Ramos (cell line): Measurements from ENCODE around the gene BLOC1S6.

Source experiments
- in situ Hi-C: fragments of 300-500 bp; cut with MboI; formaldehyde crosslinking; loops from one replicate; pipeline ENCODE4 v1.14.3; 2022; ENCODE audit warnings: low sequenced_read_pairs; ENCODE audit not compliant: unreplicated experiment

BLOC1S6 gene, protein sequence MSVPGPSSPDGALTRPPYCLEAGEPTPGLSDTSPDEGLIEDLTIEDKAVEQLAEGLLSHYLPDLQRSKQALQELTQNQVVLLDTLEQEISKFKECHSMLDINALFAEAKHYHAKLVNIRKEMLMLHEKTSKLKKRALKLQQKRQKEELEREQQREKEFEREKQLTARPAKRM

DNA sequence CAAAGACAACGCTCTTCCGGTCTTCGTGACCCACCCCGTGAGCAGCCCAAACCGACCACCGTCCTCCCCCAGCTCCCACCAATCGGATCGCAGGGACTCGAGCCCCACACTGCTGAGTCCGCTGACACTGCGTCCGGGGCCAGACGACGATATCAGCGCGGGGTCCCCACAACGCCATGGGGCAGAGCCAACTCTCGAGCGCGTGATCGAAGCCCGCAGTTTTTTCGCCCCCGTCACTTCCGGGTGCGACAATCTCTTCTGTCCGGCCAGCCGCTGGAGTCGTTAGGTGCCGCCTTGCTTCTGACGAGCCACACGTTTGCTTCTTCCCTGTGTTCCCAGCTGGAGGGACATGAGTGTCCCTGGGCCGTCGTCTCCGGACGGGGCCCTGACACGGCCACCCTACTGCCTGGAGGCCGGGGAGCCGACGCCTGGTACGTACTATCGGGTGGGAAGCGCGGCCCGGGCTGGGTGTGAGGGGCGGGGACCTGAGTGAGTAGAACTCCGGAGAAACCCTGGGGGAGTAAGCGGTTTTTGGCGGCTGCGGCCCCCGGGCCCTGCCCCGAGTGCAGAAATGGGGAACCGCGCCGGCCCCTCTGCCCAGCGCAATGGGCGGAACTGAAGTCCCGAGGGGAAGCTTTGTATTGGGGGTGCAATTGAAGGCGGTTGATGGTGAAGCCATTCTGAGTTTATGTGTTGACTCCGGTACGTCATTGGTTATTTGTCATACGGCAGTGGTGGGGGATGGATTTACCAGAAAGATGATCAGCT is at the start of gene BLOC1S6:
Gene BLOC1S6 (plus strand): TSS at position 285 of the 768 bp plus-strand sequence. CDS start 65 bp downstream, at position 350.
- in situ Hi-C loops = no loop called here

DNA sequence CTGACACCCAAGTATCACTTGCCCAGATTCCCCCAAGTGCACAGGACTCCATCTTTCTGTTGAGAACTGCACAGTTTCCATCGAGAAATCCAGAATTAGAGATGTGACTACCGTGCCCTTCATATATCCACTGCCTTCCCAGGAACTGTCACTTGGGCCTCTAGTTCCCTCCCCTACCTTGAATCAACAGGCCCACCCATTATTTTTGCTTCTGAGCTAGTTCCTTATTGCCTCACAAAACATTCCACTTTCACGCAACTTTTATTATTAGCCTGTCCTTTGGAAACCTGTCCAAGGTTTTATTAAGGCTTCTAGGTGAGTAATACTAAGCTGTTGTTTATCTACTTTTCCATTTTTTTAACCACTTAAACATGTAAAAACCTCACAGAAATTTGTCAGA is 47.5 kb upstream of the BLOC1S6 start:
- in situ Hi-C loops = no loop called here

DNA sequence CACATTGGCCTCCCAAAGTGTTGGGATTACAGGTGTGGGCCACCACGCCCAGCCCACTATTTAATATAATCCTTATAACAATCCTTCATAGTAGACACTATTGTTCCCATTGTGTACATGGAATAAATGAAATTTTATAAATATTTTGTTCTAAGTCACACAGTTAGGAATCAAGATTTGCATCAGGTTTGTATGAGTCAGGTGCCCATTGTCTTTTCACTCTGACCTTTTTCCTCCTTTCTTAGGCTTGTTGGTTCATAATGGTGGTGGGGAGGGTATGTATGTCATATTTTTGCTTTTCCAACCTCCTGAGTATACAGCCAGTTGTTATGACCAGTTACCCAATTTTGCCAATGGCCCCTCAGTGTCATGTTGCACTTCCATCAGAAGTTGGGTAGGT is 46.6 kb upstream of the BLOC1S6 start:
- in situ Hi-C loops = no loop called here

DNA sequence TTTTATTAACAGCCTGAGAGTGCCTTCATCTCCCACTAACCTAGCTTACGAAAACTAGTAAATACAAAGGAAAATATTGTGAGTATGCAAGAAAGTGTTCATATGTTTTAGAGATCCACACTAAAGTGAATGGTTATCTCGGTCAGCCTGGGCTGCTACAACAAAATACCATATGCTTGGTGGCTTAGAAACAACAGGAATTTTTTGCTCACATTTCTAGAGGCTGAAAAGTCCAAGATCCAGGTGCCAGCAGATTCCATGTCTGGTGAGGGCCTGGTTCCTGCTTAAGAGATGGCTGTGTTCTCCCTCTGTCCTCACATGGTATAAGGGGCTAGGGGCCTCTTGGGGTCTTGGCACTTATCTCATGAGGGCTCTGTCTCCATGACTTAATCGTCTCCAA is 44.1 kb upstream of the BLOC1S6 start:
- in situ Hi-C loops = no loop called here

DNA sequence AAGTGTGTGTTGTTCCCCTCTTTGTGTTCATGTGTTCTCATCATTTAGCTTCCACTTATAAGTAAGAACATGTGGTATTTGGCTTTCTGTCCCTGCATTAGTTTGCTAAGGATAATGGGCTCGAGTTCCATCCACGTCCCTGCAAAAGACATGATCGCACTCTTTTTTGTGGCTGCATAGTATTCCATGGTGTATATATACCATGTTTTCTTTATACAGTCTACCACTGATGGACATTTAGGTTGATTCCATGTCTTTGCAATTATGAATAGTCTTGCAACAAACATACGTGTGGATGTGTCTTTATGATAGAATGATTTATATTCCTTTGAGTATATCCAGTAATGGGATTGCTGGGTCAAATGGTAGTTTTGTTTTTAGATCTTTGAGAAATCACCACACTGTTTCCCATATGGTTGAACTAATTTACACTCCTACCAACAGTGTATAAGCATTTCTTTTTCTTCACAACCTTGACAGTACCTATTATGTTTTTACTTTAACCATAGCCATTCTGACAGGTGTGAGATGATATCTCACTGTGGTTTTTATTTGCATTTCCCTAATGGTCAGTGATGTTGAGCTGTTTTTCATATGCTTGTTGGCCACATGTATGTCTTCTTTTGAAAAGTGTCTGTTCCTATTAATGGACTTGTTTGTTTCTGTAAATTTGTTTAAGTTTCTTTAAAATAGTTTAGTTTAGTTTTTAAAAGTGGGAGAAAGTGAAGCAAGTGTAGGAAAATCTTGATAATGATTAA is 42.7 kb upstream of the BLOC1S6 start:
- in situ Hi-C loops = no loop called here

DNA sequence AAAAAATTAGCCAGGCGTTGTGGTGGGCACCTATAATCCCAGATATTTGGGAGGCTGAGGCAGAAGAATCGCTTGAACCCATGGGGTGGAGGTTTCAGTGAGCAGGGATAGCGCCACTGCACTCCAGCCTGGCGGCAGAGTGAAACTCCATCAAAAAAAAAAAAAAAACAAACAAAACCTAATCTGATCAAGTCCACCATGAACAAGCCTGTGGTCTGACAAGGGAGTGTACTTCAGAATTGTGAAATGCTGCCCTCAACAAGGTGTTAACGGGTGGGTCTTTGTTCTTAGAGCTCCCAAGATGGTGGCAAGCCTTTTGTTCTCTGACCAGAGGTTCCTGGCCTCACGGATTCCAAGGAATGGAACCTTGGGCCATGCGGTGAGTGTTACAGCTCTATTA is 40.4 kb upstream of the BLOC1S6 start:
- in situ Hi-C loops = no loop called here

DNA sequence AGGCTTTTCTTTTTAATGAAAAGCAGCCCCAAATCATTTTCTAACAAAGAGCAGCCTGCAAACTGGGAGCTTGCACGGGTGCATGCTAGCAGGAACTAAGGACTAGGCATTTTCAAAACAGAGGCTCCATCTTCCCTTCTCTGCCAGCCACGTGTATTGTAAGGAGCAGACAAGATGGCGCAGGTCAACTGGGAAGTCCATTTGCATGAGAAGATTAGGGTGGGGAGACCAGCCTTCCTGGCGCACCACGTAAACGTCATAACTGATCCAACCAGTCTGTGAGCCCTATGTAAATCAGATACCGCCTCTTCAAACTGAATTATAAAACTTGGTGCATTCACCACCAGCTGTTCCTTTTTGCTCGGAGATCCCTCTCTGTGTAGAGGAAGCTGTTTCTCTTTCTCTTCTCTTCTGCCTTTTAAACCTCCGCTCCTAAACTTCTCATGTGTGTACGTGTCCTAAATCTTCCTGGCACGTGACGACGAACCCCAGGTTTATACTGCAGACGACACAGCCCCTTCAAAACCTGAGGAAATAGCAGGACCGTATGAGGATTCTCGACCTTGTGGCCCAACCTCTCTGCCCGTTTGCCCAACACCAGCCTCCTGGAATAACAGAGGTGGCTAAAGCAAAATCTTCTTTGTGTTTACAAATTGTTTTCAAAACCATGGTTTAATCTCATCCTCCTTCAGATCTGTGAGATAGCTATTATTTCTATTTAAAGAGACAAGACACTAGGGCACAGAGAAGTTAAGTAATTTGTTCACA is 38.2 kb upstream of the BLOC1S6 start:
- in situ Hi-C loops = no loop called here

DNA sequence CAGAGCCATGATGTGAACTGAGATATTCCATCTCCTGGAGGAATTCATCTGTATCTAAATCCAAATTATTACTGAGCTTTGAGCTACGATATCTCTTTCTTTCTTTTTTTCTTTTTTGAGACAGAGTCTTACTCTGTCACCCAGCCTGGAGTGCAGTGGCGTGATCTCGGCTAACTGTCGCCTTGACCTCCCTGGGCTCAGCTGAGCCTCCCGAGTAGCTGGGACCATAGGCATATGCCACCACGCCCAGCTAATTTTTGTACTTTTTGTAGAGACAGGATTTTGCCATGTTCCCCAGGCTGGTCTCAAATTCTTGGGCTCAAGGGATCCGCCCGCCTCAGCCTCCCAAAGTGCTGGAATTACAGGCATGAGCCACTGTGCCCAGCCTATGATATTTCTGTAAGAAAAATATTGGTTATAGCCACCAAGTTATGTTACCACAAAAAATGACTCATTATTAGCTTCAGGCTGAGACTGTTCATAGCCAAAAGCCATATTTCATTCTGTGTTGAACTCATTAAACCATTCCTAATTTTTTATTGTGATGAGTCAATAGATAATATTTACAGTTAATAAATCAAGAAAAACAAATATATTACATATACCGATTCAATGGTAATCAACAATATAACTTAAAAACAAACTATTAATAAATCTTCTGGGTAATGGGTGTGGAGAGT is 37.5 kb upstream of the BLOC1S6 start:
- in situ Hi-C loops = loop anchor here (25.0 kb wide), 1 partner anchor 837 kb away; the partner anchor contains the start of genes B2M and PATL2

DNA sequence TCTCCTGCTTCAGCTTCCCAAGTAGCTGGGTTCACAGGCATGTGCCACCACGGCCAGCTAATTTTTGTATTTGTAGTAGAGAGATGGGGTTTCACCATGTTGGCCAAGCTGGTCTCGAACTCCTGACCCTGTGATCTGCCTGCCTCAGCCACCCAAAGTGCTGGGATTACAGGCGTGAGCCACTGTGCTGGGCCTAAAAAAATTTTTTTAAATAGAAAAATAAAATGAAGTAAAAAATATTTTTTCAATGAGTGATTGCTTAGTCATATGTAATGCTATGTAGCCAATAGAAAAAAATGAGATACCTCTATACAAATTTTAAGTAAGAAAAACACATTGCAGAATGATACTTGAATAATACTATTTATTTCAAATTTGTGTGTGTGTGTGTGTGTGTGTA is 36.7 kb upstream of the BLOC1S6 start:
- in situ Hi-C loops = loop anchor here (25.0 kb wide), 1 partner anchor 838 kb away; the partner anchor contains the start of genes B2M and PATL2

DNA sequence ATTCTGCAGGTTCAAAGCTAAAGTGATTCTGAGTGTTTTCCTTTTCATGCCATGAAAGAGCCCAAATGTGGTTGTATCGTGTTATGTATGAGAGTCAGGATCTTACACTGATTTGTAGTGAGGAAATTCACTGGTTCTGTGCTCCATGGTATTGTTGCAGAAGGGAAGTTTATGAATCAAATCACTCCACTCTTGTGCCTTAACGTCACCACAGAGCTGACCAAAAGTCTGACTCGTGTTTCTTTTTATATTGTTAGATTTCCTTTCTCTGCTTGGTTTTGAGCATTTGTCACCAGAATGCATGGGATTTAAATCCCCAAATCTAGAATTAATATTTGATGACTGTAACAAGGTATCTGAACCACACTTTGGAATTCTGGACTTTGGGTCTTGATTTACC is 35.5 kb upstream of the BLOC1S6 start:
- in situ Hi-C loops = loop anchor here (25.0 kb wide), 1 partner anchor 839 kb away; the partner anchor contains the start of genes B2M and PATL2

DNA sequence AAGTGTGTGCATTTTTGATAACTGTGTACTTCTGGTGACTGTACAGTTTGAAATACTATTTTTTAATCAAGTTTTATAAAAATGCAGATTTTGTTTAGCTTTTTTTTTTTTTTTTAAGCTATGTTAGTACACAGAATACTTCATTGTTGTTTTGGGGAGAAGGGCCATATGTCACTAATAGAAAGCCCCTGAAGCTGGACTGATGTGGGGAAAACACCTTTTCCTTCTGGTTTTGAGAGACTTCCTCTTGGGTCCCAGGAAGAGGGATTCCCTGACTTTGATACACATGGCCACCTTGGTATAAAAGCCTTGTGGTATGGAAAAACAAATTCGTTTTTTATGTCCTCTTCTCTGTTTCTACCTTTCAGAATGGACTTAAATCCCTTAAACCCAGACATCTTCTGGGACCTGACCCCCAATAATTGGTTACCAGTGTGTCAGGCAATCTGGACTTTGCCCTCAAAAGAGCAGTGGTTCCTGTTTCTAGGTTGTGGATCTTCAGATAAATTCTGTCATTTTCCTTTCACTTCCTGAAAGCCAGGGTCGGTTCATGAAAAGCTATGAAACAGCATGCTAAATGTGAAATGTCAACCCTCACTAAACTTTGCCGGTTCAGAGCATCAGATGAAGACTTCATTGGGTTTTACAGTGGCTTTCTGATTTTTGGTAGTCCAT is 31.1 kb upstream of the BLOC1S6 start:
- in situ Hi-C loops = loop anchor here (25.0 kb wide), 1 partner anchor 844 kb away; the partner anchor contains the start of genes B2M and PATL2

DNA sequence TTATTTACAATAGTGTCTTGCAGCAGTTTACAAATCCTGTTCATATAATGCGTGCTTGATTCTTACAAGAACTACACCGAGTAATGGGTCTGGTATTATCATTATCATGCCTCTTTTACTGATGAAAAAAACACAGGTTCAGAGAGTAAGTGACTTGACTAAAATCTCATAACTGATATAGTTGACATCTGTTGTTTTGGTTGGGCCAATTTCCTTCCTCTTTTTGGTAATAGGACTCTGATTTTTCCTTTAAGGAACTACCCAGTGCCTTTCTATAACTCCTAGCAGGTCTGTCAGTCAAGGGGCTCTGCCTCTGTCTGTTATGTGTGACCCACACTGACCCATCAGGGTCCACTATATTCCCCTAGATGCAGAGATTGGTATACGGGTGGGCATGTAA is 14.6 kb upstream of the BLOC1S6 start:
- in situ Hi-C loops = loop anchor here (25.0 kb wide), 1 partner anchor 860 kb away; the partner anchor contains the start of genes B2M and PATL2

DNA sequence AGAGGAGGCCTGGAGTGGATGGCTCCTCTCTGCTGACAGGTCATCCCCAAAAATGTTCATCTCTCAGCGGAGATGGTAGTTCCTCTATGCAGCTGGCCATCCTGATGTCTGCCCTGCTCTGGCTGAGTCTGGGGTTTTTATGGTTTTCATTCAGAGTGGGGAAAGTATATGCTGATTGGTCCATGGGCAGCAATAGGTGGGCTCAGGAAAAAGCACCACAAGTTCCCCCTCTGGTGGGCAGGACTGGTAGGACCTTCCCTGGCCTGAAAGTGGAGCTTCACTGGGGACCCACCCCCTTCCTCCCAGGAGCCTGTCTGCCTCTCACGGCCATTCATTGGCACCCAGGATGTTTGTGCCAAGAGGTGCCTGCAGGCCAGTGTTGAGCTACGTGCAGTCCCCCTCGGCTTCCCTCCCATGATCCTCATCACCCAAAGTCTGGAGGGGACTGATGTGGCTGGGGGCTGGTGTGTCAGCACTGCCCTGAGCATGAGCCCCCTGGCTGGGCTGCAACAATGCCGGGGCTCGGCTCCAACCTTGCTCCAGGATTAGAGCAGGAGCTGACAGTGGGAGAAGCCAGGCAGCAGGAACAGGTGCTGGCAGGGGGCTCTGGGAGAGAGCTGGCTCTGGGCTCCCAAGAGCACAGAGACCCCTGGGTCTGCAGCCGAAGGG is 13.1 kb upstream of the BLOC1S6 start:
- in situ Hi-C loops = loop anchor here (25.0 kb wide), 1 partner anchor 862 kb away; the partner anchor contains the start of genes B2M and PATL2

DNA sequence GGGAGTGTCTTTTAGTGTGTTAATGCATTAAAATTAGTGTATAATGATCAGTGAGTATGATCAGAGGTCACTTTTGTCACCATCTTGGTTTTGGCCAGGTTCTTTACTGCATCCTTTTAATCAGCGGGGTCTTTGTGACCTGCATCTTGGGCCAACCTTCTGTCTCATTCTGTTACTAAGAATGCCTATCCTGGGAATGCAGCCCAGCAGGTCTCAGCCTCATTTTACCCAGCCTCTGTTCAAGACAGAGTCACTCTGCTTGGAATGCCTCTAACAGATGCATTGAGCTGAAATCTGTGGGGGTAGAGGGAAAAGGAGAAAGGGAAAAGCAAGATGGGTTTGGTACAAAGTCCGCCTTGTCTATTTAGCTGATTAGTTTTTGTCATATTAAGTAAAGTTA is 5.3 kb upstream of the BLOC1S6 start:
- in situ Hi-C loops = no loop called here

DNA sequence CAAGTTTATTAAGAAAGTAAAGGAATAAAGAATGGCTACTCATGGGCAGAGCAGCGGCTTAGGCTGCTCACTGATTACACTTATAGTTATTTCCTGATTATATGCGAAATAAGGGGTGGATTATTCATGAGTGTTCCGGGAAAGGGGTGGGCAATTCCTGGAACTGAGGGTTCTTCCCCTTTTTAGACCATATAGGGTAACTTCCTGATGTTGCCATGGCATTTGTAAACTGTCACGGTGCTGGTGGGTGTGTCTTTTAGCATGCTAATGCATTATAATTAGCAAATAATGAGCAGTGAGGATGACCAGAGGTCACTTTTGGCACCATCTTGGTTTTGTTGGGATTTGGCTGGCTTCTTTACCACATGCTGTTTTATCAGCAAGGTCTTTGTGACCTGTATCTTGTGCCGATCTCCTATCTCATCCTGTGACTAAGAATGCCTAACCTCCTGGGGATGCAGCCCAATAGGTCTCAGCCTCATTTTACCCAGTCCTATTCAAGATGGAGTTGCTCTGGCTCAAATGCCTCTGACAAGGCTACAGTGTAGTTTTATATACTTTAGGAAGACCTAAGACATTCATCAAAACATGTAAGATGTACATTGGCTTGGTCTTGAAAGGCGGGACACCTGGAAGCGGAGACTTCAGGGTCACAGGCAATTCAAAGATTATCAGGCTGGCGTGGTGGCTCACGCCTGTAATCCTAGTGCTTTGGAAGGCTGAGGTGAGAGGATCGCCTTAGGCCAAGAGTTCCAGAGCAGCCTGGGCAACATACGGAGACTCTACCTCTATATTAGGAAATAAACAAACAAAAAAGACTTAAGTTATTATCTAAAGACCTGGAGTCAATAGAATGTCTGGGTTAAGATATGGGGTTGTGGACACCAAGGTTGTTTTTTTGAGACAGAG is 3.2 kb upstream of the BLOC1S6 start:
- in situ Hi-C loops = no loop called here

DNA sequence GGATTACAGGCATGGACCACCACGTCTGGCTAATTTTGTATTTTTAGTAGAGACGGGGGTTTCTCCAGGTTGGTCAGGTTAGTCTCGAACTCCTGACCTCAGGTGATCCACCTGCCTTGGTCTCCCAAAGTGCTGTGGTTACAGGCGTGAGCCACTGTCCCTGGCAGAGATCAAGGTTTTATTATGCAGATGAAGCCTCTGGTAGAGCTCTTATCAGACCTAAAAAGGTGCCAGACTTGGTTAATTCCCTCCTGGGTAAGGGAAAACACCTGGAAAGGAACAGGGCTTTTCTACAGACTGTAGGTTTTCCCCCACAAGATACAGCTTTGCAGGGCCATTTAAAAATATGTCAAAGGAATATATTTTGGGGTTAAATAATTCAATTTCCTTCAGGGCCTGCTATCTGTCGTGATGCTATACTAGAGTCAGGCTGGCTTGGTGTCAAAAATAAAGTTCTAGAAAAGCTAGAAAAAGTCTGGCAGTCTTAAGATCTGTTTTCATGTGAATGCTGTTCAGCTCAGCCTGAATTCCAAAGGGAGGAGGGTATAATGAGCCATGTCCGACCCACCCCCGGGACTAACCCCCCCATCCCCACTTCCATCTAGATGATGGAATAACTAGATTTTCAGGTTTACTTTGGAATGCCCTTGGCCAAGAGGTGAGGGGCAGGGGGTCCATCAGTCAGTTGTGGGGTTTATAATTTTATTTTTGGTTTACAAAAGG is 1.9 kb upstream of the BLOC1S6 start:
- in situ Hi-C loops = no loop called here

DNA sequence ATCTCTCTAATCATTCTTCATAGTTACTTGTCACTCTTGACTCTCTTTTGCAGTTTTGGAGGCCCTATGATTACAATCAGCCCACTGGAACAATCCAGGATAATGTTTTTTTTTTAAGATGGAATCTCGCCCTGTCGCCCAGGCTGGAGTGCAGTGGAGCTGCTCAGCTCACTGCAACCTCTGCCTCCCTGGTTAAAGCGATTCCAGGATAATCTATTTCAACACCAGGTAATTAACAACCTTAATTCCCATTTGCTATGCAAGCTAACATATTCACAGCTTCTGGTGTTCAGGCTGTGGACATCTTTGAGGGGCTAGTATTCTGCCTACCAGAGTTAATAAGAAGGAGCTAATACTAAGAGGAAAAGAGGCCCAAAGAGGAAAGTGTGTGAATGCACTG is 1.1 kb upstream of the BLOC1S6 start:
- in situ Hi-C loops = no loop called here
